ENCODE measurements around the gene MRGPRD. TPM values are rescaled to one million over a fixed set of nuclear protein-coding genes. Genes with fewer than 3 reads are reported as not detected.

Gene MRGPRD
- total and polyA plus RNA-seq, 2 donors (not counting 1 experiment from before 2014, with no cell fraction given), result not detected

GRCh38 chr11:69002570-69003231, 21.9 kb upstream of the MRGPRD start:
- Histone ChIP-seq H3K27me3 (ENCODE audit: control insufficient read depth, insufficient read depth, low read length) (no peaks in the 10 kb centered on the region), H3K4me1 (ENCODE audit: control insufficient read depth, extremely low read depth, insufficient read depth, low read length) (peaks cover 29% of the 10 kb centered on the region), H3K9ac (ENCODE audit: insufficient read depth, low read length) (no peak overlapping the region), H3K9me3 (ENCODE audit: control insufficient read depth, insufficient read depth, low read depth, low read length) (no peaks in the 10 kb centered on the region), H3K27ac (ENCODE audit: insufficient read depth, low read length) (no peak overlapping the region), H3K4me3 (replicated peaks in 1 of 4; ENCODE audit: control extremely low read depth in 1 of 4, insufficient read depth in 1 of 4, low read depth in 3 of 4, low read length in 4 of 4) (no peak overlapping the region), H2AFZ (ENCODE audit: low read length) (no peak overlapping the region), H4K20me1 (ENCODE audit: control insufficient read depth, extremely low read depth, insufficient read depth, low read length) (no peaks in the 10 kb centered on the region), H3K4me2 (ENCODE audit: extremely low read depth, insufficient read depth, low read length) (no peak overlapping the region), H3K79me2 (ENCODE audit: control insufficient read depth, insufficient read depth, low read length) (peaks cover 14% of the 10 kb centered on the region), H3K36me3 (ENCODE audit: control insufficient read depth, insufficient read depth, low read length) (peaks cover 30% of the 10 kb centered on the region)
- no peak for TF ChIP-seq EZH2 (IDR thresholded peaks at IDR 0.05; ENCODE audit: low read length, missing control alignments)
- TF ChIP-seq CTCF (conservative IDR thresholded peaks at IDR 0.05 in 1 of 2, IDR thresholded peaks at IDR 0.05 in 1 of 2; ENCODE audit: low read depth in 1 of 2, low read length in 2 of 2), result no peak
- DNase-seq (ENCODE audit: low read depth in 2 of 2), result no peak

- H4K20me1 ChIP-seq (ENCODE audit: control insufficient read depth, extremely low read depth, insufficient read depth, low read length), result no peaks in the 10 kb centered on the region
- no peak overlapping the region for H3K27ac ChIP-seq (ENCODE audit: insufficient read depth, low read length)
- peaks cover 14% of the 10 kb centered on the region for H3K79me2 ChIP-seq (ENCODE audit: control insufficient read depth, insufficient read depth, low read length)
- peaks cover 30% of the 10 kb centered on the region for H3K36me3 ChIP-seq (ENCODE audit: control insufficient read depth, insufficient read depth, low read length)
- DNase-seq (ENCODE audit: low read depth in 2 of 2), result peak in 1 of 2 donors; percentile 42
- no peak overlapping the region for H3K9ac ChIP-seq (ENCODE audit: insufficient read depth, low read length)
- no peaks in the 10 kb centered on the region for H3K27me3 ChIP-seq (ENCODE audit: control insufficient read depth, insufficient read depth, low read length)
- no peak overlapping the region for H2AFZ ChIP-seq (ENCODE audit: low read length)
- TF ChIP-seq CTCF (conservative IDR thresholded peaks at IDR 0.05 in 1 of 2, IDR thresholded peaks at IDR 0.05 in 1 of 2; ENCODE audit: low read depth in 1 of 2, low read length in 2 of 2) (no peak), EZH2 (IDR thresholded peaks at IDR 0.05; ENCODE audit: low read length, missing control alignments) (no peak)
- H3K4me3 ChIP-seq (replicated peaks in 1 of 4; ENCODE audit: control extremely low read depth in 1 of 4, insufficient read depth in 1 of 4, low read depth in 3 of 4, low read length in 4 of 4), result no peak overlapping the region
- H3K4me1 ChIP-seq (ENCODE audit: control insufficient read depth, extremely low read depth, insufficient read depth, low read length), result peaks cover 24% of the 10 kb centered on the region
- no peak overlapping the region for H3K4me2 ChIP-seq (ENCODE audit: extremely low read depth, insufficient read depth, low read length)
- H3K9me3 ChIP-seq (ENCODE audit: control insufficient read depth, insufficient read depth, low read depth, low read length), result no peaks in the 10 kb centered on the region
Observed at GRCh38 chr11:69002110-69002569, 21.4 kb upstream of the MRGPRD start.

- H3K9me3 ChIP-seq (ENCODE audit: control insufficient read depth, insufficient read depth, low read depth, low read length), result no peaks in the 10 kb centered on the region
- DNase-seq (ENCODE audit: low read depth in 2 of 2), result no peak
- H3K4me1 ChIP-seq (ENCODE audit: control insufficient read depth, extremely low read depth, insufficient read depth, low read length), result peaks cover 24% of the 10 kb centered on the region
- H3K4me3 ChIP-seq (replicated peaks in 1 of 4; ENCODE audit: control extremely low read depth in 1 of 4, insufficient read depth in 1 of 4, low read depth in 3 of 4, low read length in 4 of 4), result no peak overlapping the region
- H2AFZ ChIP-seq (ENCODE audit: low read length), result no peak overlapping the region
- no peak overlapping the region for H3K9ac ChIP-seq (ENCODE audit: insufficient read depth, low read length)
- H3K27me3 ChIP-seq (ENCODE audit: control insufficient read depth, insufficient read depth, low read length), result no peaks in the 10 kb centered on the region
- no peaks in the 10 kb centered on the region for H4K20me1 ChIP-seq (ENCODE audit: control insufficient read depth, extremely low read depth, insufficient read depth, low read length)
- TF ChIP-seq CTCF (conservative IDR thresholded peaks at IDR 0.05 in 1 of 2, IDR thresholded peaks at IDR 0.05 in 1 of 2; ENCODE audit: low read depth in 1 of 2, low read length in 2 of 2) (no peak), EZH2 (IDR thresholded peaks at IDR 0.05; ENCODE audit: low read length, missing control alignments) (no peak)
- H3K36me3 ChIP-seq (ENCODE audit: control insufficient read depth, insufficient read depth, low read length), result peaks cover 27% of the 10 kb centered on the region
- peaks cover 11% of the 10 kb centered on the region for H3K79me2 ChIP-seq (ENCODE audit: control insufficient read depth, insufficient read depth, low read length)
- H3K4me2 ChIP-seq (ENCODE audit: extremely low read depth, insufficient read depth, low read length), result no peak overlapping the region
- peak overlapping the region; percentile 7 for H3K27ac ChIP-seq (ENCODE audit: insufficient read depth, low read length)
Observed at GRCh38 chr11:69001243-69002081, 20.7 kb upstream of the MRGPRD start.

All from fibroblast of lung (primary cell).